ENCODE measurements around the gene AURKAIP1.

Gene AURKAIP1

GRCh38 chr1:1360506-1361169 is 14.4 kb downstream of the AURKAIP1 start:
- TF ChIP-seq GATA2 (IDR thresholded peaks at IDR 0.05; ENCODE audit: low read depth, low read length): no peak

- no peak for TF ChIP-seq GATA2 (IDR thresholded peaks at IDR 0.05; ENCODE audit: low read depth, low read length)
- TF ChIP-seq GATA3 (IDR thresholded peaks at IDR 0.05; ENCODE audit: low read depth, low read length): no peak
These were observed 15.1 kb downstream of the AURKAIP1 start for GRCh38 chr1:1359664-1360468.

GRCh38 chr1:1359308-1359663 is 15.7 kb downstream of the AURKAIP1 start:
- no peak for TF ChIP-seq GATA3 (IDR thresholded peaks at IDR 0.05; ENCODE audit: low read depth, low read length)
- no peak for TF ChIP-seq GATA2 (IDR thresholded peaks at IDR 0.05; ENCODE audit: low read depth, low read length)

- TF ChIP-seq GATA3 (IDR thresholded peaks at IDR 0.05; ENCODE audit: low read depth, low read length) (no peak), GATA2 (IDR thresholded peaks at IDR 0.05; ENCODE audit: low read depth, low read length) (no peak)
These were observed 16.4 kb downstream of the AURKAIP1 start, which contains the start of gene MXRA8 for GRCh38 chr1:1358433-1359271. TSS of gene MXRA8 (minus strand) at chr1:1358555. CDS start at chr1:1358504, 51 bp downstream.

GRCh38 chr1:1357871-1358432 is 17.1 kb downstream of the AURKAIP1 start:
- TF ChIP-seq GATA3 (IDR thresholded peaks at IDR 0.05; ENCODE audit: low read depth, low read length) (no peak), GATA2 (IDR thresholded peaks at IDR 0.05; ENCODE audit: low read depth, low read length) (no peak)

GRCh38 chr1:1356796-1357401 is 18.1 kb downstream of the AURKAIP1 start:
- no peak for TF ChIP-seq GATA3 (IDR thresholded peaks at IDR 0.05; ENCODE audit: low read depth, low read length)
- no peak for TF ChIP-seq GATA2 (IDR thresholded peaks at IDR 0.05; ENCODE audit: low read depth, low read length)

GRCh38 chr1:1356166-1356795 is 18.7 kb downstream of the AURKAIP1 start:
- TF ChIP-seq GATA2 (IDR thresholded peaks at IDR 0.05; ENCODE audit: low read depth, low read length) (no peak), GATA3 (IDR thresholded peaks at IDR 0.05; ENCODE audit: low read depth, low read length) (no peak)

- no peak for TF ChIP-seq GATA2 (IDR thresholded peaks at IDR 0.05; ENCODE audit: low read depth, low read length)
These were observed 19.6 kb downstream of the AURKAIP1 start for GRCh38 chr1:1355416-1355815.

GRCh38 chr1:1354271-1355247 is 20.4 kb downstream of the AURKAIP1 start:
- no peak for TF ChIP-seq GATA2 (IDR thresholded peaks at IDR 0.05; ENCODE audit: low read depth, low read length)
- TF ChIP-seq GATA3 (IDR thresholded peaks at IDR 0.05; ENCODE audit: low read depth, low read length): no peak

- TF ChIP-seq GATA2 (IDR thresholded peaks at IDR 0.05; ENCODE audit: low read depth, low read length) (no peak), GATA3 (IDR thresholded peaks at IDR 0.05; ENCODE audit: low read depth, low read length) (no peak)
These were observed 21.4 kb downstream of the AURKAIP1 start for GRCh38 chr1:1353389-1354151.

- TF ChIP-seq GATA2 (IDR thresholded peaks at IDR 0.05; ENCODE audit: low read depth, low read length): no peak
- TF ChIP-seq GATA3 (IDR thresholded peaks at IDR 0.05; ENCODE audit: low read depth, low read length): no peak
These were observed 22.1 kb downstream of the AURKAIP1 start for GRCh38 chr1:1352786-1353388.

Data from SH-SY5Y (cell line).